ENCODE measurements around the gene CACNA1F.

CACNA1F gene

GRCh38 chrX:49266523-49267445, 33.6 kb upstream of the CACNA1F start:
- TF ChIP-seq POLR2AphosphoS5 (IDR thresholded peaks at IDR 0.05; ENCODE audit: low read depth) (no peak), GABPA (IDR thresholded peaks at IDR 0.05; ENCODE audit: low read depth) (no peak), SPI1 (IDR thresholded peaks at IDR 0.05; ENCODE audit: borderline replicate concordance, low read depth) (no peak), CTCF (IDR thresholded peaks at IDR 0.05; ENCODE audit: insufficient read depth, low read length) (no peak), REST (IDR thresholded peaks at IDR 0.05; ENCODE audit: insufficient replicate concordance, low read depth) (no peak)
- no peak overlapping the region for H3K4me3 ChIP-seq (replicated peaks; ENCODE audit: insufficient read depth, low read length)
- H3K27ac ChIP-seq (replicated peaks): no peak overlapping the region
- no peaks in the 10 kb centered on the region for H3K27me3 ChIP-seq (ENCODE audit: insufficient read depth, poor library complexity, severe bottlenecking)
- DNase-seq (ENCODE audit: low read depth in 1 of 2, low spot score in 1 of 2): no peak

GRCh38 chrX:49264460-49264859, 31.3 kb upstream of the CACNA1F start, which contains the start of gene FOXP3:
FOXP3 (minus strand) TSS chrX:49264710; CDS start chrX:49258505, 6,205 bp downstream.
- H3K27me3 ChIP-seq (ENCODE audit: insufficient read depth, poor library complexity, severe bottlenecking): no peaks in the 10 kb centered on the region
- H3K4me3 ChIP-seq (replicated peaks; ENCODE audit: insufficient read depth, low read length): no peak within 1 kb of the TSS
- no peak within 1 kb of the TSS for H3K27ac ChIP-seq (replicated peaks)
- TF ChIP-seq REST (IDR thresholded peaks at IDR 0.05; ENCODE audit: insufficient replicate concordance, low read depth) (no peak), CTCF (IDR thresholded peaks at IDR 0.05; ENCODE audit: insufficient read depth, low read length) (no peak), SPI1 (IDR thresholded peaks at IDR 0.05; ENCODE audit: borderline replicate concordance, low read depth) (no peak), GABPA (IDR thresholded peaks at IDR 0.05; ENCODE audit: low read depth) (no peak), POLR2AphosphoS5 (IDR thresholded peaks at IDR 0.05; ENCODE audit: low read depth) (no peak)
- DNase-seq (ENCODE audit: low read depth in 1 of 2, low spot score in 1 of 2): no peak

- H3K4me3 ChIP-seq (replicated peaks; ENCODE audit: insufficient read depth, low read length): no peak overlapping the region
- H3K27ac ChIP-seq (replicated peaks): no peak overlapping the region
- no peak for TF ChIP-seq SPI1 (IDR thresholded peaks at IDR 0.05; ENCODE audit: borderline replicate concordance, low read depth)
- no peak for TF ChIP-seq GABPA (IDR thresholded peaks at IDR 0.05; ENCODE audit: low read depth)
- TF ChIP-seq CTCF (IDR thresholded peaks at IDR 0.05; ENCODE audit: insufficient read depth, low read length): no peak
- no peak for TF ChIP-seq POLR2AphosphoS5 (IDR thresholded peaks at IDR 0.05; ENCODE audit: low read depth)
- TF ChIP-seq REST (IDR thresholded peaks at IDR 0.05; ENCODE audit: insufficient replicate concordance, low read depth): no peak
- no peaks in the 10 kb centered on the region for H3K27me3 ChIP-seq (ENCODE audit: insufficient read depth, poor library complexity, severe bottlenecking)
- DNase-seq (ENCODE audit: low read depth in 1 of 2, low spot score in 1 of 2): no peak
Observed at GRCh38 chrX:49263631-49264030, 30.5 kb upstream of the CACNA1F start.

All from HL-60 (cell line).